ENCODE results near the gene RPP21. TPM values are rescaled to one million over a fixed set of nuclear protein-coding genes. Genes with fewer than 3 reads are reported as not detected.

RPP21 gene
- total and polyA plus RNA-seq, 10 of the 15 experiments (the other 5 are each of a cell fraction or from before 2014, with no cell fraction given) = 14.3 to 94.6 (median 42.1) TPM

GRCh38 chr6:30329331-30329730 lies 15.6 kb upstream of the RPP21 start:
- Histone ChIP-seq H3K4me1 (ENCODE audit: control insufficient read depth, insufficient read depth, low read length) (peaks cover 3% of the 10 kb centered on the region; the same call in 1 of the 2 replicates), H3K9me3 (replicated peaks; ENCODE audit: control insufficient read depth, insufficient read depth, low read length) (no peaks in the 10 kb centered on the region), H3K27ac (ENCODE audit: control insufficient read depth, insufficient read depth) (no peak overlapping the region), H3K79me2 (ENCODE audit: control insufficient read depth, insufficient read depth, low read length) (peaks cover 29% of the 10 kb centered on the region), H3K4me2 (ENCODE audit: control insufficient read depth, insufficient read depth) (no peak overlapping the region), H3K36me3 (ENCODE audit: control insufficient read depth in 2 of 2, insufficient read depth in 2 of 2, low read length in 1 of 2) (peaks cover 1 to 13% of the 10 kb centered on the region in 2 experiments; a peak in 3 of 4 replicates), H3K9ac (ENCODE audit: control insufficient read depth, insufficient read depth, low read length) (no peak overlapping the region), H2AFZ (ENCODE audit: control insufficient read depth, low read depth, low read length) (no peak overlapping the region), H3K27me3 (replicated peaks in 1 of 2; ENCODE audit: control insufficient read depth in 2 of 2, insufficient read depth in 2 of 2, low read length in 1 of 2) (no peaks in the 10 kb centered on the region), H4K20me1 (ENCODE audit: control insufficient read depth, insufficient read depth) (no peaks in the 10 kb centered on the region; the same call in 1 of the 2 replicates), H3K4me3 (no peak overlapping the region)
- ChIA-PET RAD21 (ENCODE audit: unreplicated experiment) (interaction anchor here (1.1 kb wide), 1 partner anchor 91 kb away, joined by 3 read pairs; no protein-coding TSS in a partner anchor), SMC1A (ENCODE audit: uncharacterized antibody, unreplicated experiment) (interaction anchor here (1.2 to 1.3 kb wide), 2 partner anchors 15 to 91 kb away, joined by 3 to 6 read pairs; no protein-coding TSS in a partner anchor), POLR2A (no interaction called here), CTCF (interaction anchor here (0.6 to 0.7 kb wide), 2 partner anchors 68 to 675 kb away, joined by 3 to 6 read pairs; no protein-coding TSS in a partner anchor)
- no peak for FAIRE-seq
- no peak for ATAC-seq
- DNase-seq (ENCODE audit: low read depth, low spot score) = no peak
- in situ Hi-C loops (cut with MboI) = no loop called here
- BruUV-seq (replicated peaks) = no TSS peak
- WGBS (ENCODE audit: insufficient coverage, insufficient replicate concordance, low lambda C conversion rate, missing lambda C conversion rate) = 94% methylated on average over 12 of the region's 12 CpGs
- TF ChIP-seq BRCA1 (IDR thresholded peaks at IDR 0.05; ENCODE audit: low read depth, low read length) (no peak), IKZF1 (conservative IDR thresholded peaks at IDR 0.05) (no peak), BMI1 (IDR thresholded peaks at IDR 0.05; ENCODE audit: borderline replicate concordance) (no peak), HDGF (IDR thresholded peaks at IDR 0.05) (no peak), TCF12 (IDR thresholded peaks at IDR 0.05; ENCODE audit: low read depth, low read length) (no peak), MTA3 (IDR thresholded peaks at IDR 0.05; ENCODE audit: borderline replicate concordance, low read length) (no peak), SUZ12 (IDR thresholded peaks at IDR 0.05; ENCODE audit: unreplicated experiment) (no peak), WRNIP1 (IDR thresholded peaks at IDR 0.05; ENCODE audit: borderline replicate concordance, low read depth, low read length) (no peak), ATF2 (IDR thresholded peaks at IDR 0.05; ENCODE audit: low read length) (no peak), NR2F1 (conservative IDR thresholded peaks at IDR 0.05) (no peak), HSF1 (IDR thresholded peaks at IDR 0.05; ENCODE audit: low read depth, low read length) (no peak), MYC (IDR thresholded peaks at IDR 0.05; ENCODE audit: insufficient read depth, insufficient read length, insufficient replicate concordance, low read length, severe bottlenecking) (no peak), MYB (IDR thresholded peaks at IDR 0.05; ENCODE audit: borderline replicate concordance, low read depth, low read length) (no peak), NR2C1 (IDR thresholded peaks at IDR 0.05) (no peak)
- TF ChIP-seq, protein P1, sequence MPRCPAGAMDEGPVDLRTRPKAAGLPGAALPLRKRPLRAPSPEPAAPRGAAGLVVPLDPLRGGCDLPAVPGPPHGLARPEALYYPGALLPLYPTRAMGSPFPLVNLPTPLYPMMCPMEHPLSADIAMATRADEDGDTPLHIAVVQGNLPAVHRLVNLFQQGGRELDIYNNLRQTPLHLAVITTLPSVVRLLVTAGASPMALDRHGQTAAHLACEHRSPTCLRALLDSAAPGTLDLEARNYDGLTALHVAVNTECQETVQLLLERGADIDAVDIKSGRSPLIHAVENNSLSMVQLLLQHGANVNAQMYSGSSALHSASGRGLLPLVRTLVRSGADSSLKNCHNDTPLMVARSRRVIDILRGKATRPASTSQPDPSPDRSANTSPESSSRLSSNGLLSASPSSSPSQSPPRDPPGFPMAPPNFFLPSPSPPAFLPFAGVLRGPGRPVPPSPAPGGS (IDR thresholded peaks at IDR 0.05; ENCODE audit: borderline replicate concordance, insufficient read depth, low read depth, low read length, poor library complexity, severe bottlenecking) = no peak
- intact Hi-C loops (cut with micrococcal nuclease; ENCODE audit: unreplicated experiment) = loop anchor here (10.0 kb wide), 1 partner anchor 225 kb away; the partner anchor contains the start of genes GNL1 and PRR3
